ENCODE data around the gene KIF1A.

The KIF1A gene

DNA sequence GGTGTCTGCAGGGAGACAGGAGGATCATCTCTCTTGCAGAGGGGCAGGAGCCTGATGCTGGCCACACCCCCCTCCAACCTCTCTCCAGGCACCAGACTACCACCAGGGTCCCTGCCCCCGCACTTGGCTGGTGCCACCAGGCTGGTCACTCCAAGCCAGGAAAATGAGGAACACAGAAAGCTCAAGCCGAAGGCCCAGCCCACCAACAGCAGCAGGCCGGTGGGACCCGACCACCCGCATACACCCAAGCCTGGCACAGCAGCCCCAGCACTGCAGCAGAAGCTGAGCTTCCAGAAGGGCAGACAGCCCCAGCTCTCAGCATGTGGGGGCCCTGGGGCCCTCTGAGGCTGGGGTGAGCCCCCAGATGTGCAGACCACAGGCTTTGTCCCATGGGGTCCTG lies 52.7 kb downstream of the KIF1A start:
- no peak for DNase-seq (ENCODE audit: low read depth, low spot score)

- DNase-seq (ENCODE audit: low read depth, low spot score): no peak
Measured at GRCh38 chr2:240766072-240766471, 53.9 kb downstream of the KIF1A start.

DNA sequence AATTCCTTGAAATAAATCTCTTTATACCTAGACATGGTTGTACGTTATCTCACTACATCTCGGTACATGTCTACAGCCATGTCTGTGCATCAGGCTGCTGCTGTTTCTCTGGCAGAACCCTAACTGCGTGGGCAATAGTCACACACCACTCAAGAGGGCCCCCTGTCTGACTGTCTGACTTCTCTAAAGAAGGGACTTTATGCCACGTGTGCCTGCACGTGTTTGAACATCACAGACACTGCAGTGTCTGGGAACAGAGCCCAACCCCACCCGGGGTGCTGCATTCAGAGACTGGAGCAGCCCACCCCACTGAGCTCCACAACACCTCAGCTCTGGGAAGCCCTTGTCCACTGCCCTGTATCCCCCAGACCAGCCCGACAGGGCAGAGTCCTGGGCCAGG lies 55.0 kb downstream of the KIF1A start:
- no peak for DNase-seq (ENCODE audit: low read depth, low spot score)

DNA sequence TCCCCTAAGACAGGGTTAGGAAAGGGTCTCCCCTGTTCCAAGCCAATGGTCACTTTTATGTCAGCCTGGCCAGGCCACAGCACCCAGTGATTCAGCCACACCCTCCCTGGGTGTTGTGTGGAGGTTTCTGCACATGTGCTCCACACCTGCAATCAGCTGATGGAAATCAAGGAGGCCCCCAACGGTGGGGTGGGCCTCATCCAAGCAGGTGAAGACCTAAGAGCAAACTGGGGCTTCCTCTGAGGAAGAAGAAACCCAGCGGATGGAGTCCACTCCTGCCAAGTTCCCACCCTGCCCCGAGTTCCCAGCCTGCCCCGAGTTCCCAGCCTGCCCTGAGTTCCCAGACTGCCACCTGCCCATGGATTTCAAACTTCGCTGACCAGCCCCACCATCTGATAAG lies 55.4 kb downstream of the KIF1A start:
- no peak for DNase-seq (ENCODE audit: low read depth, low spot score)

DNA sequence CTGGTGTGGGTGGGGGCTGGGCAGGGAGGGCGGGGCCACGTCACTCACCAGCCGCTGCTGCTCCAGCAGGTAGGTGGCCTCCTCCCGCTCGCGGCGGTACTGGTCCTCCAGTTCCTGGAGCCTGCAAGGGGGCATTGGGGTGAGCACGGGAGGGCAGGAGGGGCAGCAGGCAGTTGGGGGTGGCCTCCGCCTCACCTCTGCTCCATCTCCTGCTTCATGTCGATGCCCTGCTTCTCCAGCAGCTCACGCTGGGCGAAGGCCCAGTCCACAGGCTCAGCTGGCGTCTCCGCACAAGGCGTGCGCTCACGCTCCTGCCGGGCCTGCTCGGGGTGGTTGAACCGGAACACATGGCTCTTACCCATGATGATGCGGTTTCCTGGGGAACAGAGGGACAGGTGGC lies 57.0 kb downstream of the KIF1A start:
- no peak for DNase-seq (ENCODE audit: low read depth, low spot score)

- DNase-seq (ENCODE audit: low read depth, low spot score): no peak
Measured at GRCh38 chr2:240762249-240762648, 57.8 kb downstream of the KIF1A start.

GRCh38 chr2:240760576-240761246 lies 59.3 kb downstream of the KIF1A start:
- no peak for DNase-seq (ENCODE audit: low read depth, low spot score)

- DNase-seq (ENCODE audit: low read depth, low spot score): no peak
Measured at GRCh38 chr2:240760121-240760520, 59.9 kb downstream of the KIF1A start.

GRCh38 chr2:240759459-240759858 lies 60.6 kb downstream of the KIF1A start:
- no peak for DNase-seq (ENCODE audit: low read depth, low spot score)

DNA sequence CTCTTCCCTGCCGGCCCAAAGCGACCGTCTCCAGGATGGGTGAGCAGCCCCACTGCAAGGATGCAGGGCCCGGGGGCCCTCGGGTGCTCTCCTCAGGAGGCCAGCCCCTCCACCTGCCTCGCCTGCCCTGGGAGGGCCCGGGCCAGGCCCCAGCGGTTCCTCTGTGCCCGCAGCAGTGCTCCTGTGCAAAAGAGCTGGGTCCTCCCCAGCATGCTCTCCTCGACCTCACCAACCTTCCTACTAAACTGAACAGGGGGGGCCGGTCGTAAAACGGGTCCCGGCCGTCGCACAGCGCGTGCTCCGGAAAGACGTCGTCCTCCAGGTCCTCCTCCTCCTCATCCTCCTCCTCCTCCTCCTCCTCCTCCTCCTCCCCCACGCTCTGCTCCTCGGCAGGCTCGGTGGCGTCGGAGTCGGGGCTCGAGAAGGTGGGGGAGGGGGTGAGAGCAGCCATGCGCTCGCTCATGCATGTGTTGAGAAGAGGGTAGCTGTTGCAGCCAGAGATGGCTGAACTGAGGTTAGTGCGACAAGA lies 62.9 kb downstream of the KIF1A start:
- no peak for DNase-seq (ENCODE audit: low read depth, low spot score)

DNA sequence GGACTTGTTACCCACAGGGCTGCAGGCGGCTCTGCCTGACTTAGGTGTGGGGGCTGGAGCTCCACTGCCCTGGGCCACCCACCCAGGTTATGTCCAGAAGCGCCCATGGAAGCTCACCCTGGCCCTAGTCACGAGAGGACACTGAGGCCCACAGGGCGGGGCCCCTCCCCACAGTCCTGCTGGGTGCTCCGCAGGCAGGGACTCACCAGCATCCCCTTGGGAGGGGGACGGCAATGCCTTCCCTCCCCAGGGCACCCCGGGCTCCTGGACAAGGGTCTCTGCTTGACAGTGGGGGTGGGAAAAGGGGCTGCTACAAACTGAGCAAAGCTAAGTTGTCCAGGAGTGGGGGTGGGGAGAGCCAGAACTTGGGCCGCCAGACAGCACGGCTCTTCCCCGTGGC lies 67.8 kb downstream of the KIF1A start:
- no peak for DNase-seq (ENCODE audit: low read depth, low spot score)

DNA sequence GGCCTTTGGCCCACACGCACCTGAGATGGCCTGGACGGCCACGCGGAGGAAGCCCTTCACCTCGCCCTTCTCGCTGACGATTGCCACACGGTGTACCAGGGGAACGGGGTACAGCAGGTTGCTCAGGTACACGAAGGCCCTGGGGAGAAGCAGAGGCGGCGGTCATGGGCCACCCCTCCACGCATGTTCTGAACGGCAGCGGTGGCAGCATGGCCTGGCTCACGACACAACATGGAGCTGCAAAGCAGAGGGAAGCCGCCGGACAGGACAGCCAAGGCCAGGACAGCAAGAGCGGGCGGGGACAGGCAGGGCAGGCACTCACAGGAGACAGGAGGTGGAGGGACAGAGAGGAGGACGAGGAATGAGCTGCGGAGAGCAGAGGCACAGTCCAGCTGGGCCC lies 69.6 kb downstream of the KIF1A start:
- DNase-seq (ENCODE audit: low read depth, low spot score): no peak

GRCh38 chr2:240749516-240749915 lies 70.5 kb downstream of the KIF1A start:
- DNase-seq (ENCODE audit: low read depth, low spot score): no peak

GRCh38 chr2:240747256-240747655 lies 72.8 kb downstream of the KIF1A start:
- DNase-seq (ENCODE audit: low read depth, low spot score): no peak

DNA sequence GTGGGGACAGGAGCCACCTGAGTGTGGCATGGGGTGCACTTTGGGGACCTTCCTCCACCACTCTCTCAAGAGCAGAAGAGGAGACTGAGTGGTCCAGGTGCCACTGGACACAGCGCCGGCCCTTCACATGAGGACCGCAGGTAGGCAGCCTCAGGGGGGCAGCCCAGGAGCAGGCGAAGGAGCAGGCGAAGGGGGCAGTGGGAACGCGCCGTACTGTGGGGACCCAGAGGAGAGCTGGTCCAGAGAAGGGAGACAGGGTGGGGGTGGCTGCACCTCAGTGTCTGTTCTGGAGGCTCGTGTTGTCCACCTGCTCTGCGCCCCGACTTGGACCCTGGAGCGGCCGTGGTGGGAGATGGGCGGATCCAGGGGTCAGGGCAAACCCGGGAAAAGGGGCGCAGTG lies 73.3 kb downstream of the KIF1A start:
- no peak for DNase-seq (ENCODE audit: low read depth, low spot score)

DNA sequence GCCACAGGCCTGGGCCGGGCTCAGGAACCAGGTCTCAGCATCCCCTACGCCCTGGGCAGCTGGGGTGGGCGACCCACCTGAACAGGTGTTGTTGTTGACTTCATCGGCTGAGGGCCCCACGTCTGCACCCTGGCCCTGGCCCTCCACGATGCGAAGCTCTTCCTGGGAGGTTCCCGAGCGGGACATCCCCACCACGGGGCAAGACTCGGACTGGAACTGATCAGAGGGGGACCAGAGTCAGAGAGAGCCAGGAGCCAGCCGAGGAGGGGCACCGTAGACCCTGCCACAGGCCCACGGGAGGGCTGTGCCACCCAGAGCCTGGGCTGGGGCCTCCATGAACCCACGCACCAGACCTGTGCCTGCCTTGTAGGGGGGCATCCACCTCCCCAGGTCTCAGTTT lies 74.1 kb downstream of the KIF1A start:
- no peak for DNase-seq (ENCODE audit: low read depth, low spot score)

- DNase-seq (ENCODE audit: low read depth, low spot score): no peak
Measured at GRCh38 chr2:240745456-240745855, 74.6 kb downstream of the KIF1A start.

GRCh38 chr2:240742602-240743095 lies 77.4 kb downstream of the KIF1A start:
- DNase-seq (ENCODE audit: low read depth, low spot score): no peak

DNA sequence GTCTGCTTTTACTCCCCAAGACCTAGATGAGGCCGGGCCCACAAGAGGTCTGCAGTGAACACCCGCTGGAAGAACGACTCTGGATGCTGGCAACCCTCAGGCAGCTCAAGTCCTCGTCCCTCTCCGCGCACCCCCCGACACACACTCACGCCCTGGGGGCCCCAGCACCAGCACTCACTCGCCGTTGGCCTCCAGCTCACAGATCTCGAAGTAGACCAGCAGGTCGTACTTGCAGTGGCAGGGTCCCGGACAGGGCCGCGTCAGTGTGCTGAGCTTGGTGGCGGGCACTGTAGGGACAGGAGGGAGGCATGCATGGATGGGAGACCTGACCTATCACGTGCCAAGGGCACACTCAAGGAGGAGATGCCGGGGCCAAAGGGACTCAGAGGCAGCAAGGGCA lies 78.9 kb downstream of the KIF1A start:
- DNase-seq (ENCODE audit: low read depth, low spot score): no peak

GRCh38 chr2:240739797-240740196 lies 80.2 kb downstream of the KIF1A start:
- no peak for DNase-seq (ENCODE audit: low read depth, low spot score)

DNA sequence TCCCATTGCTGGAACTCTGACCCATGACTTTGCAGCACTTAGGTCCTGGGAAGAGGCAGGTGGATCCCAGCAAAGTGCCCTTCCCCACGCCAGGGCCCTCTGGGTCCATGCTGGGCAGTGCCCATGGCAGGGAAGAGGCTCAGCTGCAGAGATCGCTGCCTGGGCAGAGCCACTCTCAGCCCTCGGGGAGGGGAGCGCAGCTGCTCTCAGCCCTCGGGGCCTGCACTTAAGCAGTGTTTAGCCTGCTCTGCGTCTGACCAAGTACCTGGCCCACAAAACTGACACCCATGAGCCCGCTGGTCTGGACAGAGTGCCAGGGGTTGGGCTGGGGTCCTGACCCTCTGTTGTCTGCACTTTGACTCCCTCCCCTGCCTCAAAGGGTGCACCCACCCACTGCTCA lies 82.1 kb downstream of the KIF1A start:
- DNase-seq (ENCODE audit: low read depth, low spot score): no peak

GRCh38 chr2:240737512-240737911 lies 82.5 kb downstream of the KIF1A start:
- DNase-seq (ENCODE audit: low read depth, low spot score): no peak

DNA sequence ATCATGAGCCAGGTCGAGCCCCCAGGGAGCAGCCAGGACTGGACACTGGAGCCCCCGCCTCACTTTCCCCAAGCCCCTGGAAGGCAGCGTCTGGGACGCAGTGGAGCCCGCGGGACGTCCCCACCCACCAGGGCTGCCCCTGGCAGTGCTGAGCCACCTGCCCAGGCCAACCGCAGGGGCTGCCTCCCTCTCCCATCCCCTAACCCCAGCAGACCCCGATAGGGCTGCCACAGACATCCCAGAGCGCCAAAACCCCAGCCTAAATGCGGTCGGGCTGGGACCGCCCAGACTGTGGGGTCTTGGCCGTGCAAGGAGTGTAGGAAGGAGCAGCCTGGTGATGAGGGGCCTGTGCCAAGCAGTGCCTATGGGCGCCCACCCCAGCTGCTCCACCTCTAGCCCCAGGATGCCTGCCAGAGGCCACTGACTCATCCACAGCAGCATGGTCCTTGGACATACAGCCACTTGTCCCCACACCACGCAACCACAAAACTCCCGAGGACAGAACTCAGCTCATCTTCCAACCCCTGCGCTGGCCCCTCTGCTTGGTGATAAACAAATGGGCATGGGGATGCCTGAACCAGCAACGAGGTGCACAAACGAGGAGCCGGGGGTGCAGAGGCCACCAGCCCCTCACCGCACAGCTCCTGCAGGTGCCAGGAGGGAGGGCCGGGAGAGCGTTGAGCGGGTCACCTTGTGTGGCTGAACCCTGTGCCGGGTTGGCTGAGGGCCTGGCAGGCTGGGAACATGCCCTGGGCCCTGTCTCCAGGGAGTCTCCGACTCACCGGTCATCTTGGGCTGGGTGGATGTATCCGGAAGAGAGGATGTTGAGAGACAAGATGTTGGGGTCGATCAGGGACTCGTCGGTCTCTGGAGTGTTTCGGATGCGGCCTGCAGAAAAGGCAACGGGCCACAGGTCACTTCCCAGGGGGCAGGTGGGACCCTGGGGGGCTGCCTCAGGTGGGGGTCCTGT lies 83.5 kb downstream of the KIF1A start:
- no peak for DNase-seq (ENCODE audit: low read depth, low spot score)

All from iPS DF 19.7 (cell line).